ENCODE data around the gene CFDP1. TPM values are rescaled to one million over a fixed set of nuclear protein-coding genes. Genes with fewer than 3 reads are reported as not detected.
"Not testable (repeated sequence)": the region's sequence is repeated elsewhere in the genome, so short reads cannot be mapped to it uniquely, and the experiment has no call there.

CFDP1 gene
- total RNA-seq, 1 donor from 2014 or later, result 59.7 TPM

- no peak for TF ChIP-seq CTCF (IDR thresholded peaks at IDR 0.05; ENCODE audit: insufficient read depth, low read length, poor library complexity, severe bottlenecking)
- H3K36me3 ChIP-seq (ENCODE audit: control insufficient read depth, insufficient read depth, low read length), result no peaks in the 10 kb centered on the region
- no peaks in the 10 kb centered on the region for H3K27me3 ChIP-seq (ENCODE audit: control insufficient read depth, insufficient read depth, low read length)
- no peak for DNase-seq (ENCODE audit: low read depth)
- H3K4me3 ChIP-seq (ENCODE audit: low read depth, low read length), result no peak overlapping the region
Observed at GRCh38 chr16:75466760-75467159, 33.5 kb upstream of the CFDP1 start.

GRCh38 chr16:75464122-75464918 lies 31.0 kb upstream of the CFDP1 start, which contains the start of gene TMEM170A:
Gene TMEM170A, minus strand, starts transcription at chr16:75464689. Its CDS starts 89 bp downstream, at chr16:75464600.
- Histone ChIP-seq H3K36me3 (ENCODE audit: control insufficient read depth, insufficient read depth, low read length) (no peaks in the 10 kb centered on the region), H3K27me3 (ENCODE audit: control insufficient read depth, insufficient read depth, low read length) (no peaks in the 10 kb centered on the region), H3K4me3 (ENCODE audit: low read depth, low read length) (peak within 1 kb of the TSS; percentile 97)
- DNase-seq (ENCODE audit: low read depth), result peak; percentile 89
- peak; percentile 100 for TF ChIP-seq CTCF (IDR thresholded peaks at IDR 0.05; ENCODE audit: insufficient read depth, low read length, poor library complexity, severe bottlenecking)

GRCh38 chr16:75463389-75464121 lies 30.3 kb upstream of the CFDP1 start:
- not testable (repeated sequence) for DNase-seq (ENCODE audit: low read depth); H3K36me3 ChIP-seq (ENCODE audit: control insufficient read depth, insufficient read depth, low read length); H3K27me3 ChIP-seq (ENCODE audit: control insufficient read depth, insufficient read depth, low read length)
- H3K4me3 ChIP-seq (ENCODE audit: low read depth, low read length), result peak overlapping the region; percentile 97

- no peaks in the 10 kb centered on the region for H3K36me3 ChIP-seq (ENCODE audit: control insufficient read depth, insufficient read depth, low read length)
- TF ChIP-seq CTCF (IDR thresholded peaks at IDR 0.05; ENCODE audit: insufficient read depth, low read length, poor library complexity, severe bottlenecking), result no peak
- H3K27me3 ChIP-seq (ENCODE audit: control insufficient read depth, insufficient read depth, low read length), result no peaks in the 10 kb centered on the region
- no peak for DNase-seq (ENCODE audit: low read depth)
- H3K4me3 ChIP-seq (ENCODE audit: low read depth, low read length), result peak overlapping the region; percentile 97
Observed at GRCh38 chr16:75462806-75463205, 29.5 kb upstream of the CFDP1 start.

GRCh38 chr16:75461575-75461974 lies 28.3 kb upstream of the CFDP1 start:
- Histone ChIP-seq H3K4me3 (ENCODE audit: low read depth, low read length) (no peak overlapping the region), H3K36me3 (ENCODE audit: control insufficient read depth, insufficient read depth, low read length) (no peaks in the 10 kb centered on the region), H3K27me3 (ENCODE audit: control insufficient read depth, insufficient read depth, low read length) (no peaks in the 10 kb centered on the region)
- TF ChIP-seq CTCF (IDR thresholded peaks at IDR 0.05; ENCODE audit: insufficient read depth, low read length, poor library complexity, severe bottlenecking), result no peak
- no peak for DNase-seq (ENCODE audit: low read depth)

GRCh38 chr16:75460446-75460845 lies 27.1 kb upstream of the CFDP1 start:
- no peaks in the 10 kb centered on the region for H3K27me3 ChIP-seq (ENCODE audit: control insufficient read depth, insufficient read depth, low read length)
- DNase-seq (ENCODE audit: low read depth), result no peak
- TF ChIP-seq CTCF (IDR thresholded peaks at IDR 0.05; ENCODE audit: insufficient read depth, low read length, poor library complexity, severe bottlenecking), result no peak
- no peak overlapping the region for H3K4me3 ChIP-seq (ENCODE audit: low read depth, low read length)
- no peaks in the 10 kb centered on the region for H3K36me3 ChIP-seq (ENCODE audit: control insufficient read depth, insufficient read depth, low read length)

All from kidney epithelial cell (primary cell).